DOHH2 (cell line): Measurements from ENCODE around the gene PRDM16.

Source experiments
- EZH2phosphoT487 ChIP-seq: fragments of 200-600 bp; sonication (generic); IDR thresholded peaks from 2 replicates; pipeline ENCODE4 v1.6.1; 2017; ENCODE audit warnings: borderline replicate concordance, mild to moderate bottlenecking, antibody characterized with exemption, low read length, moderate library complexity, mixed read lengths
- TF ChIP-seq, protein P1 (sequence below): fragments of 200-600 bp; sonication (generic); IDR thresholded peaks from one replicate; pipeline ENCODE4 v1.5.1; 2014; ENCODE audit warnings: antibody characterized with exemption, mild to moderate bottlenecking, low read depth, low read length; ENCODE audit not compliant: poor library complexity, severe bottlenecking

DNA sequence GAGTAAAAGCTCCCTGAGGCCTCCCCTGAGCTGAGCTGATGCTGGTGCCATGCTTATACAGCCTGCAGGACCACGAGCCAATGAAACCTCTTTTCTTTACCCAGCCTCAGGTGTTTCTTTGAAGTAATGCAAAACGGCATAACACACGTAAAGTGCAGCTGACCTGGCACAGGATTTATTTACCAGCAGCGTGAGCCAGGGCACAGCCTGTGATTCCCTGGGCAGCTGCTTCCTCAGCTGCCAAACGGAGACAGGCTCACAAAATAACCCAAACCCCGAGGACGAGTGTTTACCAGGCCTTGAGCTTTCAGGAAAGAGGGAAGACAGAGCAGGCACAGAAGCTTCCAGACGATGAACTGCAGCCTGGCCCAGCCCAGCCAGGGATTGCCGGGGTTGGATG, 264.9 kb downstream of the PRDM16 start:
- TF ChIP-seq, protein P1, sequence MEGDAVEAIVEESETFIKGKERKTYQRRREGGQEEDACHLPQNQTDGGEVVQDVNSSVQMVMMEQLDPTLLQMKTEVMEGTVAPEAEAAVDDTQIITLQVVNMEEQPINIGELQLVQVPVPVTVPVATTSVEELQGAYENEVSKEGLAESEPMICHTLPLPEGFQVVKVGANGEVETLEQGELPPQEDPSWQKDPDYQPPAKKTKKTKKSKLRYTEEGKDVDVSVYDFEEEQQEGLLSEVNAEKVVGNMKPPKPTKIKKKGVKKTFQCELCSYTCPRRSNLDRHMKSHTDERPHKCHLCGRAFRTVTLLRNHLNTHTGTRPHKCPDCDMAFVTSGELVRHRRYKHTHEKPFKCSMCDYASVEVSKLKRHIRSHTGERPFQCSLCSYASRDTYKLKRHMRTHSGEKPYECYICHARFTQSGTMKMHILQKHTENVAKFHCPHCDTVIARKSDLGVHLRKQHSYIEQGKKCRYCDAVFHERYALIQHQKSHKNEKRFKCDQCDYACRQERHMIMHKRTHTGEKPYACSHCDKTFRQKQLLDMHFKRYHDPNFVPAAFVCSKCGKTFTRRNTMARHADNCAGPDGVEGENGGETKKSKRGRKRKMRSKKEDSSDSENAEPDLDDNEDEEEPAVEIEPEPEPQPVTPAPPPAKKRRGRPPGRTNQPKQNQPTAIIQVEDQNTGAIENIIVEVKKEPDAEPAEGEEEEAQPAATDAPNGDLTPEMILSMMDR, result no peak
- no peak for TF ChIP-seq EZH2phosphoT487
